ENCODE results near the gene TEK.

DNA sequence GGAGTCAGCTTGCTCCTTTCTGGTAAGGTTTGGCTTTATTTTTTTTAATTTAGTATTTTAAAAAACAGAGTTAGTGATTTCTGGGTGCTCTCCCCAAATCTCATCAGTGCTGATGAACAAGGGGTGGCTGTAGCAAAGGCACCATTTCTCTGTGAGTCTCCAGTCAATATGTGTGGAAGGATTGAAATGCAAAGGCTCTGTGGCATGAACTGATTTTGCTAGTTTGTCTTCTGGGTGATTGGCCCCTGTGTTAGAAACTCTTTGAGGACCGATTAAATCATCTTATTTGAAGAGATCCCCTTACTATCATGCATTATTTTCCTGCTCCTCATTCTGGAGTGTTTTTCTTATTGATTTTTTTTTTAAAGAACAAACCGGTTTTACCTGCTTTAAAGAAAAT, 596 bp downstream of the TEK start:
- TF ChIP-seq, protein P1, sequence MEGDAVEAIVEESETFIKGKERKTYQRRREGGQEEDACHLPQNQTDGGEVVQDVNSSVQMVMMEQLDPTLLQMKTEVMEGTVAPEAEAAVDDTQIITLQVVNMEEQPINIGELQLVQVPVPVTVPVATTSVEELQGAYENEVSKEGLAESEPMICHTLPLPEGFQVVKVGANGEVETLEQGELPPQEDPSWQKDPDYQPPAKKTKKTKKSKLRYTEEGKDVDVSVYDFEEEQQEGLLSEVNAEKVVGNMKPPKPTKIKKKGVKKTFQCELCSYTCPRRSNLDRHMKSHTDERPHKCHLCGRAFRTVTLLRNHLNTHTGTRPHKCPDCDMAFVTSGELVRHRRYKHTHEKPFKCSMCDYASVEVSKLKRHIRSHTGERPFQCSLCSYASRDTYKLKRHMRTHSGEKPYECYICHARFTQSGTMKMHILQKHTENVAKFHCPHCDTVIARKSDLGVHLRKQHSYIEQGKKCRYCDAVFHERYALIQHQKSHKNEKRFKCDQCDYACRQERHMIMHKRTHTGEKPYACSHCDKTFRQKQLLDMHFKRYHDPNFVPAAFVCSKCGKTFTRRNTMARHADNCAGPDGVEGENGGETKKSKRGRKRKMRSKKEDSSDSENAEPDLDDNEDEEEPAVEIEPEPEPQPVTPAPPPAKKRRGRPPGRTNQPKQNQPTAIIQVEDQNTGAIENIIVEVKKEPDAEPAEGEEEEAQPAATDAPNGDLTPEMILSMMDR (IDR thresholded peaks at IDR 0.05; ENCODE audit: insufficient read depth, low read depth, low read length): no peak
- TF ChIP-seq EZH2 (IDR thresholded peaks at IDR 0.05; ENCODE audit: insufficient read depth, low read length): no peak
